ENCODE data around the gene PCDHGA1.

- TF ChIP-seq CTCF (tag by site-specific recombination; IDR thresholded peaks at IDR 0.05): no peak
- no peak for TF ChIP-seq ZNF549 (tag by site-specific recombination; IDR thresholded peaks at IDR 0.05)
- TF ChIP-seq ZNF223 (tag by site-specific recombination; IDR thresholded peaks at IDR 0.05): no peak
- TF ChIP-seq TCF7L2 (IDR thresholded peaks at IDR 0.05; ENCODE audit: borderline replicate concordance, low read depth, low read length): no peak
- no peak for TF ChIP-seq YY1 (tag by site-specific recombination; IDR thresholded peaks at IDR 0.05)
- TF ChIP-seq REST (tag by site-specific recombination; IDR thresholded peaks at IDR 0.05): no peak
- no peak for TF ChIP-seq ZBTB17 (tag by site-specific recombination; IDR thresholded peaks at IDR 0.05)
These were observed 24.7 kb downstream of the PCDHGA1 start, which contains the start of gene PCDHGA4 for GRCh38 chr5:141354900-141355469.
